Prostate gland (tissue), 2 donors: Measurements from ENCODE around the gene LYPD8.

Experiments used
- POLR2A ChIP-seq: fragments of 450-650 bp; IDR thresholded peaks from one replicate; pipeline ENCODE4 v1.6.1; 2016; ENCODE audit warnings: antibody characterized with exemption, mild to moderate bottlenecking
- TF ChIP-seq, protein P1 (sequence below), 4 experiments: fragments of 200-600 bp in 2 of 4; fragments of 450-650 bp in 2 of 4; sonication (generic) in 2 of 4; IDR thresholded peaks; 1 replicate in 3 of 4; 2 replicates in 1 of 4; pipeline ENCODE4 v1.5.1; 2016 to 2019; ENCODE audit warnings: antibody characterized with exemption in 4 of 4, mild to moderate bottlenecking in 2 of 4, moderate library complexity in 2 of 4

DNA sequence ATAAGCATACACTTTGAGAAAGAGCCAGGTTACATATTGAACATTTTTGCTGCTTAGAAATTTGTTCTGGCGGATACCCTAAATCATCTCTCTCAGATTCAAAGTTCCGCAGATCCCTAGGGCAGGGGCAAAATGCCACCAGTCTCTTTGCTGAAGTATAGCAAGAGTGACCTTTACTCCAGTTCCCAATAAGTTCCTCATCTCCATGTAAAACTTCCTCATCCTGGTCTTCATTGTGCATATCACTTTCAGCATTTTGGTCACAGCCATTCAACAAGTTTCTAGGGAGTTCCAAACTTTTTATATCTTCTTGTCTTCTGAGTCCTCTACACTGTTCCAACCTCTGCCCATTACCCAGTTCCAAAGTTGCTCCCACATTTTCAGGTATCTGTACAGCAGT lies 23.3 kb upstream of the LYPD8 start:
- TF ChIP-seq, protein P1, sequence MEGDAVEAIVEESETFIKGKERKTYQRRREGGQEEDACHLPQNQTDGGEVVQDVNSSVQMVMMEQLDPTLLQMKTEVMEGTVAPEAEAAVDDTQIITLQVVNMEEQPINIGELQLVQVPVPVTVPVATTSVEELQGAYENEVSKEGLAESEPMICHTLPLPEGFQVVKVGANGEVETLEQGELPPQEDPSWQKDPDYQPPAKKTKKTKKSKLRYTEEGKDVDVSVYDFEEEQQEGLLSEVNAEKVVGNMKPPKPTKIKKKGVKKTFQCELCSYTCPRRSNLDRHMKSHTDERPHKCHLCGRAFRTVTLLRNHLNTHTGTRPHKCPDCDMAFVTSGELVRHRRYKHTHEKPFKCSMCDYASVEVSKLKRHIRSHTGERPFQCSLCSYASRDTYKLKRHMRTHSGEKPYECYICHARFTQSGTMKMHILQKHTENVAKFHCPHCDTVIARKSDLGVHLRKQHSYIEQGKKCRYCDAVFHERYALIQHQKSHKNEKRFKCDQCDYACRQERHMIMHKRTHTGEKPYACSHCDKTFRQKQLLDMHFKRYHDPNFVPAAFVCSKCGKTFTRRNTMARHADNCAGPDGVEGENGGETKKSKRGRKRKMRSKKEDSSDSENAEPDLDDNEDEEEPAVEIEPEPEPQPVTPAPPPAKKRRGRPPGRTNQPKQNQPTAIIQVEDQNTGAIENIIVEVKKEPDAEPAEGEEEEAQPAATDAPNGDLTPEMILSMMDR (IDR thresholded peaks at IDR 0.05) = no peak
- TF ChIP-seq POLR2A = no peak
